ENCODE results near the gene YKT6. TPM values are rescaled to one million over a fixed set of nuclear protein-coding genes. Genes with fewer than 3 reads are reported as not detected.

Gene YKT6
- total RNA-seq, 4 donors from 2014 or later = 36.2 to 54.6 (median 43.6) TPM

GRCh38 chr7:44215531-44215930 lies 14.8 kb downstream of the YKT6 start:
- peaks cover 0 to 11% (median 0%) of the 10 kb centered on the region in 4 donors for H3K9me3 ChIP-seq
- TF ChIP-seq EP300 (IDR thresholded peaks at IDR 0.05) = no peak
- 89 to 95% methylated on average over 6 to 7 of the region's 7 CpGs for WGBS, 2 donors
- H3K27ac ChIP-seq = no peak overlapping the region
- H3K4me3 ChIP-seq = no peak overlapping the region
- no peaks in the 10 kb centered on the region for H3K27me3 ChIP-seq
- peaks cover 0 to 46% (median 13%) of the 10 kb centered on the region in 3 donors for H3K36me3 ChIP-seq
- H3K4me1 ChIP-seq = no peaks in the 10 kb centered on the region
- no peak for DNase-seq (ENCODE audit: low spot score in 2 of 2)

- Histone ChIP-seq H3K4me1 (no peaks in the 10 kb centered on the region), H3K27me3 (no peaks in the 10 kb centered on the region), H3K4me3 (no peak overlapping the region), H3K9me3 (peaks cover 0 to 11% (median 0%) of the 10 kb centered on the region in 4 donors), H3K36me3 (peaks cover 0 to 41% (median 8%) of the 10 kb centered on the region in 3 donors), H3K27ac (no peak overlapping the region)
- 67 to 81% methylated on average over 8 of the region's 8 CpGs for WGBS, 2 donors
- no peak for DNase-seq (ENCODE audit: low spot score in 2 of 2)
- no peak for TF ChIP-seq EP300 (IDR thresholded peaks at IDR 0.05)
- no peak for TF ChIP-seq CTCF (IDR thresholded peaks at IDR 0.05)
- TF ChIP-seq POLR2A (IDR thresholded peaks at IDR 0.05) = no peak
Measured at GRCh38 chr7:44216019-44216418, 15.2 kb downstream of the YKT6 start.

- H3K4me3 ChIP-seq = no peak overlapping the region
- peaks cover 0 to 35% (median 2%) of the 10 kb centered on the region in 3 donors for H3K36me3 ChIP-seq
- WGBS, 2 donors = 67 to 74% methylated on average over 12 to 13 of the region's 13 CpGs
- TF ChIP-seq POLR2A (IDR thresholded peaks at IDR 0.05) = no peak
- no peak for TF ChIP-seq CTCF (IDR thresholded peaks at IDR 0.05)
- TF ChIP-seq EP300 (IDR thresholded peaks at IDR 0.05) = no peak
- H3K27me3 ChIP-seq = no peaks in the 10 kb centered on the region
- H3K27ac ChIP-seq = no peak overlapping the region
- no peaks in the 10 kb centered on the region for H3K4me1 ChIP-seq
- peaks cover 0 to 11% (median 0%) of the 10 kb centered on the region in 4 donors for H3K9me3 ChIP-seq
- DNase-seq (ENCODE audit: low spot score in 2 of 2) = no peak
Measured at GRCh38 chr7:44216521-44217222, 15.9 kb downstream of the YKT6 start.

GRCh38 chr7:44217223-44217714 lies 16.5 kb downstream of the YKT6 start:
- 68 to 78% methylated on average over 19 of the region's 19 CpGs for WGBS, 2 donors

GRCh38 chr7:44217852-44218402 lies 17.1 kb downstream of the YKT6 start:
- H3K36me3 ChIP-seq = peaks cover 0 to 22% (median 0%) of the 10 kb centered on the region in 3 donors
- peak in 1 of 2 donors; percentile 8 for DNase-seq (ENCODE audit: low spot score in 2 of 2)
- WGBS, 2 donors = 71 to 74% methylated on average over 14 to 17 of the region's 17 CpGs
- H3K4me3 ChIP-seq = no peak overlapping the region
- no peaks in the 10 kb centered on the region for H3K4me1 ChIP-seq
- TF ChIP-seq CTCF (IDR thresholded peaks at IDR 0.05) (no peak), EP300 (IDR thresholded peaks at IDR 0.05) (no peak), POLR2A (IDR thresholded peaks at IDR 0.05) (no peak)
- H3K9me3 ChIP-seq = peaks cover 0 to 11% (median 0%) of the 10 kb centered on the region in 4 donors
- no peaks in the 10 kb centered on the region for H3K27me3 ChIP-seq
- H3K27ac ChIP-seq = no peak overlapping the region

More at GRCh38 chr7:44217223-44217714, 16.5 kb downstream of the YKT6 start:
- no peak overlapping the region for H3K4me3 ChIP-seq
- H3K27me3 ChIP-seq = no peaks in the 10 kb centered on the region
- H3K36me3 ChIP-seq = peaks cover 0 to 29% (median 0%) of the 10 kb centered on the region in 3 donors
- H3K27ac ChIP-seq = no peak overlapping the region
- no peak for TF ChIP-seq CTCF (IDR thresholded peaks at IDR 0.05)
- no peaks in the 10 kb centered on the region for H3K4me1 ChIP-seq
- DNase-seq (ENCODE audit: low spot score in 2 of 2) = no peak
- peaks cover 0 to 11% (median 0%) of the 10 kb centered on the region in 4 donors for H3K9me3 ChIP-seq

Data from tibial nerve (tissue), 4 donors.